Articular chondrocyte of knee joint (primary cell): ENCODE results near the gene MIP. TPM values are rescaled to one million over a fixed set of nuclear protein-coding genes. Genes with fewer than 3 reads are reported as not detected.

Experiments
- total RNA-seq: library from RNA; depleted of rRNA; stranded (reverse); fragments of >200 nt; gene quantifications from 2 replicates; pipeline ENCODE4 v1.2.3, GENCODE V29; 2012

Gene MIP
- 0.26 TPM in 1 of 2 replicates, not detected in the other for total RNA-seq

DNA sequence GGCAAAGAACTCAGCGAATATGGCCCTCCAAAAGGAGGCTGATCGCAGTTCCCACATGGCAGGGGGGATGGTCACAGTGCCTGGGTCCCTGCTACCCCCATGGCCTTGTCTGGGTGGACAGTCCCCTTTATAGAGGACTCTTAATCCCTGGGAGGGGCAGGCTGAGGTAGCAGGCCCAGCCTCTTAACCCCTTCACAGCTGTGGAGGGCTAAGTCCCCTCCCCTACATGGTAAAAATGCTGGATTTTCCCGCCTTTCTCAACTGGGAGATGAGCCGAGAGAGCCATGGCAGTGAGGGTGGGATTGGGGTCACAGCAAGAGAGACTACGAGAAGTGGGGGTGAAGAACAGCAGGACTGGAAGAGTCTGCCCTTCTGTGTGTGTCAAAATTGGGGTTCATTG is at the start of gene MIP:
MIP (minus strand) TSS at position 101 of the 400 bp plus-strand sequence; CDS start at position 57, 44 bp downstream.

DNA sequence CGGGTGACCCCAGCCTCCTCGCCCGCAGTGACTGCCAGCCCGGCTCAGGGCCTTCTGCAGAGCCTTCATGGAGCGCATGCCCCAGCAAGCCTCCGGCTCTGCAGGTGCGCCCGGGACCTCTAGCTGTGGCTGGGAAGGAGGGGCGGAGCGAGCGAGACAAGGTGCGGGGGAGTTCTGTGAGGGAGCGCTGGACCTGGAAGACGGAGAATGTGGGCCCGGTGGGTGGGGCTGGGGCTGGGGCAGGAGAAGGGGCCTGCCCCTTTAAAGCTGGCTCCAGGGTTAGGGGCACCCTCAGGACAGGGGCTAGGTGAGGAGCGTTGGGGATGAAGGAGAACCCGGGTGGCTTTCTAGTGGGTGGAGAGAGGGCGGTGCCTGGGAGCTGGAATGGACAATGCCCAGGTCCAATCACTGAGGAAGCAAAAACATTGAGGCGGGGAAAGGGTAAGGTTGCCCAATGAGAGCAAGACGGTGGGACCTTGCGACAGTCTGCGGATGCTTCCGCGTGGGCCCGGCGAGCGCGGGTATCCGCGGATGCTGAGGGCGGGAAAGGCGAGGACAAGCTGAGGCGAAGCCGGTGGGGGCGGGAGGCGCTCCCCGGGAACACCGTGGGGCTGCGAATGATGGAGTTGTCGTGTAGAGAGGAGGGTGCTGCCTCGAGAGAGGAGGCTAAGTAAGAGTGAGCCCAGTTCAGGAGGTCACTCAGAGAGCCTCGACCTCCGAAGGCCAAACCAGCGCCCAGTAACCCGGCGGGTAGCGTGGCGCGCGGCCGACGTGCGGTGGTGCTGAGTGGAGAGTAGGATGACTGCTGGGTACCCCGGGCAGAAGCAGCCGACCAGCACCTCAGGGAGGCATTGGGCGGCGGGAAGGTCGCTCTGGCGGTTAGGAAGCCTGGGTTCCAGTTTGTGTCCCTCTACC is 33.8 kb upstream of the MIP start, which contains the start of gene GLS2:
GLS2 (minus strand) TSS at position 121 of the 915 bp plus-strand sequence; CDS start at position 78, 43 bp downstream.

DNA sequence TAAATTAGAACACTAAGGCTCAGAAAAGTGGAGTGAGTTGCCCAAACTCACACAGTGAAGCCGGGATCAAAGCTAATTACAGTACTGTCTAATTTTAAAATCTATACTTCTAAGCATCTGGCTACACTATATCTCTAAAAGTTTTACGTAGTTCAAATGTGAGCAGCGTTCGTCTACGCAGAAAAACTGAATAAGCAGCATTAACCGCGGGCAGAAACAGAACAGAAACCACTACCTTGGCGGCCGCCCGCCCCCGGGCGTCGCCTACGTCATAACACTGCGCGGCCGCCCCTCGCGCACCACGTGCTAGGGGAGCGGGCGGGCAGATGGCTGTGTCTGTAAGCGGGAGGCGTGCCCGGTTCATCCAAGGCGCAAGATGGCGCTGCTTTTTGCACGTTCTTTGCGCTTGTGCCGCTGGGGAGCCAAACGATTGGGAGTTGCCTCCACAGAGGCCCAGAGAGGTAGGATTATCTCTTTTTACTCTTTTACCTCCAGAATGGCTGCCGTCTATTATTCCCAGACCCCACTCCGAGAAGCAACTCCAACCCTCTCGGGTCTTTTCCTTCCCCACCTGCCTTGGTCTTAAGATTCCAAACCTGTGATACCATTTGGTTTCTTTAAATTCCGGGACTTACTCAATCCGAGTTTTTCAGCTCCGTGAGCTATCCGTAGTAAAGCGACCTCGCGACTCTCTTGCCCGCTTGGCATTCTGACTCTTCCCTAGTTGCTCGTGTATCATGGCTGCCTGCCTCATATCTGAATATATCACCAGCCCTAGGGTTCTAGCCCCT is 14.0 kb upstream of the MIP start, which contains the start of gene SPRYD4:
SPRYD4 (plus strand) TSS at position 363 of the 791 bp plus-strand sequence; CDS start at position 377, 14 bp downstream.

DNA sequence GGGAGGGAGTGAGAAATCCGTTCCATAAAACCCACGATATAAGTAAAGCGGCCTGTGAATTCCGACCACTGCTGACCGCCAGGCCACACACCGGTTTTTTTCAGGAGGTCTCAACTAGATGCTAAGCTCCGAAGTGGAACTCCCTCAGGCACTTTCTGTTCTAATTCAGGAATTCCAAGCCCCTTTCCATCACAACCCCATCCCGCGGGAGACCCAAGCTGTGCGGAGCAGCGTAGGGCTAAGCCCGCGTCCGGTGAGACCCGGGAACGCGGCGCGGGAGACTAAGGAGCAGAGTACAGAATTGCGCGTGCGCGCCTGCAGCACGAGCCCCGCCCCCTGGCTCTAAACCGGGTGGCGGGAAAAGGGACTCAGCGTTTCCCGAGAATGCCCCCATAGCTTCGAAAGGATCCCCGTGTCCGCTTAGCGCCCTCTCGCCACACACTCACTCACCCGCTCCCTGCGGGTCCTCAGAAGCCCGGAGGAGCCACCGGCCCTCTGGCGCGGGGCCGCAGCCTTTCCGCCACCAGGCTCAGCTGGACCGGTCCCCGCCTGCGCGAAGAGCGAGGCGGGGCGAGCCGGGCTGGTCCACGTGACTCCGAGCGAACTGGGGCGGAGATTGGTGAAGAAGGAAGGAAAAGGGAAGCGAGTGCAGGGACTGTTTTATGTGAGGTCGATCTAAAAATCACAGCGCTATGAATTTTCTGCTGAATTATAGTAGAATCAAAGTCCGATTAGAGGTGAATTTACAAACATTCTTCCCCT is 5.4 kb downstream of the MIP start, which contains the start of gene TIMELESS:
TIMELESS (minus strand) TSS at position 567 of the 762 bp plus-strand sequence. CDS start 15,256 bp downstream, outside the sequence.

Other genes starting within 250 kb of the MIP start
- gene RNF41, start 232.7 kb downstream of the MIP start, total RNA-seq = 74.9 and 77.1 TPM in 2 replicates
- 24.3 and 25.3 TPM in 2 replicates for gene NABP2, start 230.3 kb downstream of the MIP start, total RNA-seq
- not detected in 2 replicates for gene SLC39A5, start 224.6 kb downstream of the MIP start, total RNA-seq
- gene ANKRD52, start 196.3 kb downstream of the MIP start, total RNA-seq = 18.7 and 18.8 TPM in 2 replicates
- gene COQ10A, start 187.7 kb downstream of the MIP start, total RNA-seq = 13.2 and 14.4 TPM in 2 replicates
- gene CS, start 154.3 kb downstream of the MIP start, total RNA-seq = 98.2 and 115 TPM in 2 replicates
- gene CNPY2, start 138.7 kb downstream of the MIP start, total RNA-seq = 83.3 and 97.1 TPM in 2 replicates
- gene PAN2, start 120.7 kb downstream of the MIP start, total RNA-seq = 17.4 and 23.3 TPM in 2 replicates
- not detected in 2 replicates for gene IL23A, start 115.8 kb downstream of the MIP start, total RNA-seq
- gene STAT2, start 94.5 kb downstream of the MIP start, total RNA-seq = 398 and 486 TPM in 2 replicates
- gene APOF, start 91.8 kb downstream of the MIP start, total RNA-seq = not detected in 2 replicates
- 4.6 and 4.8 TPM in 2 replicates for gene TIMELESS, start 5.2 kb downstream of the MIP start, total RNA-seq
- 2.1 and 2.6 TPM in 2 replicates for gene SPRYD4, start 13.9 kb upstream of the MIP start, total RNA-seq
- not detected in 2 replicates for gene GLS2, start 33.5 kb upstream of the MIP start, total RNA-seq
- 40.6 and 47.0 TPM in 2 replicates for gene RBMS2, start 67.2 kb upstream of the MIP start, total RNA-seq
- 39.7 and 44.3 TPM in 2 replicates for gene BAZ2A, start 175.7 kb upstream of the MIP start, total RNA-seq
- 367 and 370 TPM in 2 replicates for gene ATP5F1B, start 191.3 kb upstream of the MIP start, total RNA-seq
- 104 and 113 TPM in 2 replicates for gene PTGES3, start 233.6 kb upstream of the MIP start, total RNA-seq